HEK293 (cell line): ENCODE measurements around the gene RNF32.

Experiments
- ATF2 ChIP-seq: fragments of 450-650 bp; formaldehyde crosslinking; IDR thresholded peaks from 2 replicates; pipeline ENCODE4 v1.5.1; 2016; ENCODE audit warnings: missing biosample characterization, missing genetic modification characterization, low read depth
- CTCF ChIP-seq: fragments of 450-650 bp; formaldehyde crosslinking; IDR thresholded peaks from 2 replicates; pipeline ENCODE4 v1.5.1; 2016; ENCODE audit warnings: missing biosample characterization, missing genetic modification characterization
- PBX3 ChIP-seq: sonication (generic); formaldehyde crosslinking; IDR thresholded peaks from 2 replicates; pipeline ENCODE4 v1.8.1; 2022; ENCODE audit warnings: mild to moderate bottlenecking, moderate library complexity, missing genetic modification reagents
- REST ChIP-seq: fragments of 450-650 bp; formaldehyde crosslinking; IDR thresholded peaks from 2 replicates; pipeline ENCODE4 v1.5.1; 2016; ENCODE audit warnings: missing biosample characterization, missing genetic modification characterization
- YY1 ChIP-seq: fragments of 450-650 bp; formaldehyde crosslinking; IDR thresholded peaks from 2 replicates; pipeline ENCODE4 v1.5.1; 2018; ENCODE audit warnings: missing biosample characterization, missing genetic modification characterization
- ZNF350 ChIP-seq: fragments of 450-650 bp; formaldehyde crosslinking; IDR thresholded peaks from 2 replicates; pipeline ENCODE4 v1.5.0; 2017; ENCODE audit warnings: missing biosample characterization, mild to moderate bottlenecking, missing genetic modification characterization
- ZNF354C ChIP-seq: fragments of 450-650 bp; formaldehyde crosslinking; IDR thresholded peaks from 2 replicates; pipeline ENCODE4 v1.5.1; 2016; ENCODE audit warnings: missing biosample characterization, missing genetic modification characterization, low read depth, borderline replicate concordance

- TF ChIP-seq CTCF (tag by site-specific recombination) (no peak), ZNF354C (tag by site-specific recombination) (no peak), PBX3 (no peak), YY1 (tag by site-specific recombination) (no peak), ATF2 (no peak), ZNF350 (no peak), REST (tag by site-specific recombination) (no peak)
Observed at GRCh38 chr7:156642306-156643045, 1.9 kb downstream of the RNF32 start.
